ENCODE data around the gene GPR137B.
"Not testable (repeated sequence)": the region's sequence is repeated elsewhere in the genome, so short reads cannot be mapped to it uniquely, and the experiment has no call there.

The GPR137B gene

GRCh38 chr1:236144033-236144432, 1.7 kb downstream of the GPR137B start:
- DNase-seq (ENCODE audit: low spot score) = no peak

GRCh38 chr1:236144446-236145150, 2.3 kb downstream of the GPR137B start:
- DNase-seq (ENCODE audit: low spot score) = peak; percentile 62

GRCh38 chr1:236147068-236147467, 4.7 kb downstream of the GPR137B start:
- DNase-seq (ENCODE audit: low spot score) = no peak

- no peak for DNase-seq (ENCODE audit: low spot score)
These were observed 5.5 kb downstream of the GPR137B start for GRCh38 chr1:236147521-236148469.

- no peak for DNase-seq (ENCODE audit: low spot score)
These were observed 6.1 kb downstream of the GPR137B start for GRCh38 chr1:236148470-236148845.

GRCh38 chr1:236149003-236149595, 6.8 kb downstream of the GPR137B start:
- DNase-seq (ENCODE audit: low spot score) = no peak

- no peak for DNase-seq (ENCODE audit: low spot score)
These were observed 7.4 kb downstream of the GPR137B start for GRCh38 chr1:236149696-236150228.

- no peak for DNase-seq (ENCODE audit: low spot score)
These were observed 8.1 kb downstream of the GPR137B start for GRCh38 chr1:236150311-236150955.

GRCh38 chr1:236150986-236151385, 8.6 kb downstream of the GPR137B start:
- DNase-seq (ENCODE audit: low spot score) = no peak

- no peak for DNase-seq (ENCODE audit: low spot score)
These were observed 9.5 kb downstream of the GPR137B start for GRCh38 chr1:236151739-236152424.

- DNase-seq (ENCODE audit: low spot score) = no peak
These were observed 11.8 kb downstream of the GPR137B start for GRCh38 chr1:236154126-236154525.

GRCh38 chr1:236154671-236155398, 12.5 kb downstream of the GPR137B start:
- no peak for DNase-seq (ENCODE audit: low spot score)

- DNase-seq (ENCODE audit: low spot score) = no peak
These were observed 13.0 kb downstream of the GPR137B start for GRCh38 chr1:236155399-236155767.

GRCh38 chr1:236155841-236156503, 13.6 kb downstream of the GPR137B start:
- DNase-seq (ENCODE audit: low spot score) = no peak

- peak; percentile 85 for DNase-seq (ENCODE audit: low spot score)
These were observed 14.3 kb downstream of the GPR137B start for GRCh38 chr1:236156512-236157208.

- DNase-seq (ENCODE audit: low spot score) = not testable (repeated sequence)
These were observed 15.7 kb downstream of the GPR137B start for GRCh38 chr1:236158072-236158471.

GRCh38 chr1:236158719-236159118, 16.4 kb downstream of the GPR137B start:
- DNase-seq (ENCODE audit: low spot score) = no peak

- no peak for DNase-seq (ENCODE audit: low spot score)
These were observed 17.6 kb downstream of the GPR137B start for GRCh38 chr1:236159704-236160539.
